ENCODE results near the gene SEPTIN3.

Gene SEPTIN3

DNA sequence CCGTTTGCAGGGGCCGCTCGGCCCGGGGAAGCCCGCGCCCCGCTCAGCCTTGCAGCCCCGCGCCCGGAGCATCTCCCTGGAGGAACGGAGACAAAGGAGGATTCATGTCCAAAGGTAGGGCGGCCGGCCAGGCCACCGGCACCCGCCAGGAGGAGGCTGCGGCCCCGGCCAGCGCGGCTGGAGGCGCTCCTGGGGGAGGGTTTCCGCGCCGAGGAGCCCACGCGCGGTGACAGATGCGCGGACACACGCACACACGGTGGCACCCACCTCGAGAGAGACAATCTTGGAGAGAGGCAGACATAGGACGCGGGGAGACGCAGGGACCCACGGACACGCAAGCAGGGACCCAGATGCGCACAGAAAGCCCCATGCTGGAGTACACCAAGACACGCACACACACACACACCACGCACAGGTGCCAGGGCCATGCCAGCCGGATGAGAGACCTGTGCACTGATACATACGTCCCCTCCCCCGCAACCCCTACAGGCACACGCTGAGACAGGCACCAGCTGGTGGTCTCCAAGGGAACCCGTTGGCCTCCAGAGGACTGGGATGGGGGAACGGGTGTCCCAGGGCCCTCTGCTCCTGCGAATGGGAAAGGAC is 7.8 kb downstream of the SEPTIN3 start:
- DNase-seq, result no peak

- no peak for DNase-seq
These were observed 9.5 kb downstream of the SEPTIN3 start for GRCh38 chr22:41978732-41979131.

DNA sequence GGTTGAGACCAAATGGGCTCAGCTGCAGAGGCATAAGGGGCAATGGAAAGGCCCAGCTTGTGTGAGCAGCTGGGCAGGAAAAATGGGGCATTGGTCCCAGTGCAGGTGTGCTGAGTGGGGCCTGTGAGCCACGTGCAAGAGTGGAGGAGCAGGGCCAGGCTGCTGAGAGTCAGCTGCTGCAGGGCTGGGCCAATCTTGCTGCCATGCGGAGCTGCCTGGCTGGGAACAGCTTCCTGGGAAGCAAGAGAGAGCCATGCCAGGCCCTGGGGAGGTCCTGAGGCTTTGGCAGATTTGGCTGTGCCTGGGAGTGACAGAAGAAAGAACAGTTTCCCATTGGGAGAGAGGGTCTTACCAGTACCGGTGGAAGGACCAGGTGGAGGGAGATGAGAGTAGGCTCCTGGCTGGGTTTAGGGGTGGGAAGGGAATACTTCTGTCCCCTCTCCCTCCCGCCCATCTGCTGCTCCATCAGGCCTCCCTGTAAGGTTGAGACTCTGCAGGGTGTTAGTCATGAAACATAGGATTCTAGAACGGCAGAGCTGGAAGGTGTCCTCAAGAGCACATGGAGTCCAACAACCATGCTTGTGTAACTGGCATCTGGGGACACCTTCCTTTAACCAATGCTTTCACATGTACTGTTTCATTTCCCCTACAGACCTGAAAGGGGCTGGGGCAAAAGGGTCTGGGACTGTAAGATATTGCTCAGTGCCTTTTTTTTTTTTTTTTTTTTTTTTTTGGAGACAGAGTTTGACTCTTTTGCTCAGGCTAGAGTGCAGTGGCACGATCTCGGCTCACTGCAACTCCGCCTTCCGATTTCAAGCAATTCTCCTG is 10.4 kb downstream of the SEPTIN3 start:
- DNase-seq, result no peak

DNA sequence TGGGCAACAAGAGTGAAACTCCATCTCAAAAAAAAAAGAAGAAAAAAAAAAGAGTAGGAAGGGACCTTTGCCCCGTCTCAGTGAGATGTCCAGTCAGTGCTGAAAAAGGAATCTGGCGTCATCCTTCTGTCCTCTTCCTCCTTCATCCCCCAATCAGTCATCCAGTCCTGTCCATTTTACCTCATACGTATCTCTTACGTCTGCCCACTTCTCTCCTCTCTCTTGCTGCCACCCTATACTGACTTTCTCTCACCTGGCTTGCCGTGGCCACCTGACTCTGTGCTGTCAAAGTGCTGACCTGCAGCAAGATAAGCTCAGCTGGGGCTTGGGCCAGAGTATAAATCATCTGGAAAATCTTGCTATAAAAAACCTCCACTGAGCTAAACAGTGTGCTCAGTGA is 13.6 kb downstream of the SEPTIN3 start:
- no peak for DNase-seq

DNA sequence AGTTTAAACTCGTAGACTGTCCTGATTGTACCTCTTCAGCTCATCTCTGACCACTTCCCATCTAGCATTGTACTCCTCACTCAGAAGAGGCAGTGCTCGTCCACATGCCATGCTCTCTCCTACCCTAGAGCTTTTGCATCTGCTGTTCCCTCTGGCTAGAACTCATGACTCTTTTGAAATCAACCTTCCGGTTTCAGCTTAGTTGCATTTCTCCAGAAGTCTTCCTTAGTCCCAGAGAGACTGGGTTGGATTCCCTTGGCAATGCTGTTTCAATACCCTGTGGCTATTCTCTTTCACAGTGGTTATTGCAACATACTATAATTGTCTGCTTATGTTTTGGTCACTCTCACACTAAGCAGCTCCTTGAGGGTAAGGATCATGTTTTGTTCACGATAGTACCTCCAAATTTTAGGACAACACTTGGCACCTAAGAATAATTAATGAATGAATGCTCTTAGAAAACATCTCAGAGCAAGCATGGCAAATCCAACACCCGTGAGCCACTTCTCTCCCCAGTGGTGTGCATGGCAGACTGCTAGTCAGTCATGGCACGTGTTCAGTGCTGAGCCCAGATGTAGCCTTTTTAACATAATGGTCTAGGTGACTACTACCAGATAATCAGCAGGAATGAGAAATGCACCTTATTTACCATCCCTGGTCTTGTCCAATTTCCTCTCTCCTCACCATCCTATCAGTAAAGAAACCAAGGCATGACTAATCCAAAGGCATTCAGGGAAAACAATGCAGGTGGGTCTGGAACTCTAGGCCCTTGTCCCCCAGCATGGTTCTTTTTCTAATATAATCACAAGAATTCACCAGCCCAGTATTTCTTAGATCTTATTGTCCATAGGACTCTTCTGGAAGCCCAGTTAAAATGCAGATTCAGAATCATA is 14.5 kb downstream of the SEPTIN3 start:
- DNase-seq, result no peak

- DNase-seq, result no peak
These were observed 18.0 kb downstream of the SEPTIN3 start for GRCh38 chr22:41987276-41987675.

- DNase-seq, result no peak
These were observed 20.0 kb downstream of the SEPTIN3 start for GRCh38 chr22:41989246-41989645.

DNA sequence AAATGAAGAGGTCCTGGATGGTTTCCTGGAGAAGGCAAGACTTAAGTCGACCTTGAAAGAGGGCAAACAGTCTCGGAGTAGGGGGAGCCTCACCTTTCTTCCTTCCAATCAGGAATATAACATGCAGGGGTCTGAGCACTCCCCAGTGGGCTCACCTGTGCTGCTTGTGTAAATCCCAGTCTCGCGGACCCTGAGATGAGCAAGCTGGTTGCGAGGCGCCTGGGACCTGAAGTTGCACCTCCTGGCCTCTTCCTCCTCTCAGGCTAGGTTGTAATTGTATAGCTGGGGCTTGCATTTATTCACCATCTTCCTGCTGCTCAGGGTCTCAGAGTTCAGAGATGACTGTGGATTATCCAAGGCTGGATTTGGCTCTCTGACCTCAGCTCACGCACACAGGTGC is 21.9 kb downstream of the SEPTIN3 start:
- no peak for DNase-seq

- no peak for DNase-seq
These were observed 23.3 kb downstream of the SEPTIN3 start for GRCh38 chr22:41992496-41992895.

GRCh38 chr22:41995211-41995610 is 26.0 kb downstream of the SEPTIN3 start:
- no peak for DNase-seq

- no peak for DNase-seq
These were observed 27.6 kb downstream of the SEPTIN3 start for GRCh38 chr22:41996826-41997225.

DNA sequence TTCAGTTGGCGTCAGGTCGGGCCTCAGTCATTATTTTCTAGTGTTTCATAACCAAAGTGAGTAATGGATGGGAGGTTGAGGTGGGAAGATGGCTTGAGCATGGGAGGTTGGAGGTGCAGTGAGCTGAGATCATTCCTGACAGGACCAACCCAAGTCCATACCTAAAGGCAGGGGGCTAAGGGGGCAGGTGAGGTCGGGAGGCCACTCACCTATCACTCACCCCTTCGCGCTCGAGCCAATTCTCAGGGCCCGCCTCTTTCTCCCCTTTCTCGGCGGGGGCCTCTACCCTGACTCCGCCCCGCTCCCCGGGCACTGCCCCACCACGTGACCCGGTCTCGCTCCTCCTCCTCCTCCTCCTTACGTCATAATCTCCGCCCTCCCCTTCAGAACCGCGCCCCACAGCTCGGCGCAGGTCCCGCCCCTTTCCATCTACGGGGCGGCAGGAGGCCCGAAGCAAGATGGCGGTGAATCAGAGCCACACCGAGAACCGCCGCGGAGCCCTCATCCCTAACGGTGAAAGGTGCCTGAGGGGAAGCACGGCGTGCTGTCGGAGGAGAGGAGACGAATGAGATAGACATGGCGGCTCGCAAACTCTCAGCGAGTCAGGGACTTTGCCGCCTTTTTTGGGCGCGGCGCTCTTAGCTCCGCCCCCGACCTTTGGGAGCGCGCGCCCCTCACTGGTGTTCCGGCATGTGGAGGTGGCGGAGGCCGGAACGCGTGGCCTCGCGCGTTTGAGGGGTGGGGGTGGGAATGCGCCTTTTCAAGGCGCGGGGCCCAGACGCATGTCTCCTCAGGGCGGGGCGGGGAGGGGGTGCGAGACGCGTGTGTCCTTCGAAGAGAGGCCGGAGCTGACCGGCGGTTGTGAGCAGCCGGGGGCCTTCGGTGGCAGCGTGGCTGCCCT is 29.4 kb downstream of the SEPTIN3 start, which contains the start of gene WBP2NL:
TSS of gene WBP2NL (plus strand) at position 428 of the 901 bp plus-strand sequence. CDS start at position 459, 31 bp downstream.
- peak; percentile 89 for DNase-seq

DNA sequence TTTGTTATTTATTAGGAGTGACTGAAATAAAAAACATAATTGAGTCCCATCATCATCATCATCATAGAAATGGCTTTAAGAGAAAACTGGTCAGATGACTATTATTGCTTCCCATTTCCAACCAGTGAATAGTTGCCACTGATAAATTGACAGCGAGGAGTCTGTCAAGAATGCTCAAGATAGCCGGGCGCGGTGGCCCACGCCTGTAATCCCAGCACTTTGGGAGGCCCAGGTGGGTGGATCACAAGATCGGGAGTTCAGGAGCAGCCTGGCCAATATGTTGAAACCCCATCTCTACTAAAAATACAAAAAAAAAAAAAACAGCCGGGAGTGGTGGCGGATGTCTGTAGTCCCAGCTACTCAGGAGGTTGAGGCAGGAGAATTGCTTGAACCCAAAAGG is 31.2 kb downstream of the SEPTIN3 start:
- DNase-seq, result no peak

DNA sequence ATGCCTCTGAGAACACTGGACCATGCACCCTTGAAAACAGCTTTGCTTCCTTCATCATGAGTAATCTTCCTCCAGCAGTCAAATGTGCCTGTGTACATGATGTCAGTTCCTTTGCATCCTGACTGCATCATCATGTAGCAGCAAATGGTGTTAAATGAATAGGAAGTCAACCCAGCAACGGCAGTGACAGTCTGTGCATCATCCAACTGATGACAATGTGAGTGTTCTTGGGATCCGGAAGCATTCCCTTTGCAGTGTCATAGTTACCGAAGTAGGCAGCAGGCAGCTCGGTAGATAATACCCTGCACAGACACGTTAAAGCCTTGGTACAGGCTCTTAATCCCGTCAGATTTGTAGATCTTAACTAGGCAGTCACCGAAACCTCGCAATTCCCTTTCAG is 31.9 kb downstream of the SEPTIN3 start:
- DNase-seq, result no peak

DNA sequence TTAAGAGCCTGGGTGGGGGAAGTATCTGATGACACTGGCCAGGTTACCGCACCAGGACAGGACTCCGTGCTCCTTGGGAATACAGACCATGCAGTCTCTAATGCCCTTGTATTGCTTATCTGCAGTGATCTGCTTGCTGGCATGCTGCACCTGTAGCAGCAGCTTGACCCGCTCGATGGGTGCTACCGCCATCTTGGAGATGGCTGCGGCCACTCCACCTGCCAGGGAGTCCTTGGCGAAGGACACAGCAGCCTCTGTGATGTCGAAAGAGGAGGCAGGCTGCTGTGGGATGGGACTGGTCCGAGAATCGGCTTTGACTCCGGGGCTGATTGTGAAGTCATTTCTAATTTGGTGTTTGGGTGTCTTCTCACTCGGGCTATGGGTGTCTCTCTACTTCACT is 32.5 kb downstream of the SEPTIN3 start:
- no peak for DNase-seq

DNA sequence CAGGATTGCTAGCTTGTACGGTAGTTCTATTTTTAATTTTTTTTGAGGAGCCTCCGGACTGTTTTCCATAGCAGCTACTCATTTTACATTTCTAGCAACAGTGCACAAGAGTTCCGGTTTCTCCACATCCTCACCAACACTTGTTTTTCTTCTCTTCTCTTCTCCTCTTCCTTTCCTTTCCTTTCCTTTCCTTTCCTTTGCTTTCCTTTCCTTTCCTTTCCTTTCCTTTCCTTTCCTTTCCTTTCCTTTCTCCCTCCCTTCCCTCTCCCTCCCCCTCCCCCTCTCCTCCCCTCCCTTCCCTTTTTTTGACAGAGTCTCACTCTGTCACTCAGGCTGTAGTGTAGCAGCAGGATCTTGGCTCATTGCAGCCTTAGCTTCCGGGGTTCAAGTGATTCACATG is 38.7 kb downstream of the SEPTIN3 start:
- DNase-seq, result no peak

DNA sequence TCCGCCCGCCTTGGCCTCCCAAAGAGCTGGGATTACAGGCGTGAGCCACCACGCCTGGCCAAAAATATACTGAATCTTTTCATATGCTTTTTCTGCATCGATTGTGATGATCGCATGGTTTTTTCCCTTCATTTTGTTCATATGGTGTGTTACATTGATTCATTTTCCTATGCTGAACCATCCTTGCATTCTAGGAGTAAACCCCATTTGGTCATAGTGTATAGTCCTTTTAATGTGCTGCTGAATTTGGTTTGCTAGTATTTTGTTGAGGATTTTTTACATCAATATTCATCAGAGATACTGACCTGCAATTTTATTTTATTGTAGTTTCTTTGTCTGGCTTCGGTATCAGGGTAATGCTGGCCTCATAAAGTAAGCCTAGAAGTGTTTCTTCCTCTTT is 41.5 kb downstream of the SEPTIN3 start:
- no peak for DNase-seq

DNA sequence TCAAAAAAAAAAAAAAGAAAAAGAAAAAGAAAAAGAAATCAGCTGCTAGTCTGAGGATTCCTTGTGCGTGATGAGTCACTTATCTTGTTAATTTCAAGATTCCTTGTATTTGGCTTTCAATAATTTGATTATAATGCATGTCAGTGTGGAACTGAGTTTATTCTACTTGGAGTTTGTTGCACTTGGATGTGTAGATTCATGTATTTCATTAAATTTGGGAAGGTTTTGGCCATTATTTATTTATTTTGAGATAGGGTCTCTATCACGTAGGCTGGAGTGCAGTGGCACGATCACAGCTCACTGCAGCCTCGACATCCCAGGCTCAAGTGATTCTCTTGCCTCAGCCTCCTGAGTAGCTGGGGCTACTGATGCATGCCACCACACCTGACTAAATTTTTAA is 44.1 kb downstream of the SEPTIN3 start:
- no peak for DNase-seq

DNA sequence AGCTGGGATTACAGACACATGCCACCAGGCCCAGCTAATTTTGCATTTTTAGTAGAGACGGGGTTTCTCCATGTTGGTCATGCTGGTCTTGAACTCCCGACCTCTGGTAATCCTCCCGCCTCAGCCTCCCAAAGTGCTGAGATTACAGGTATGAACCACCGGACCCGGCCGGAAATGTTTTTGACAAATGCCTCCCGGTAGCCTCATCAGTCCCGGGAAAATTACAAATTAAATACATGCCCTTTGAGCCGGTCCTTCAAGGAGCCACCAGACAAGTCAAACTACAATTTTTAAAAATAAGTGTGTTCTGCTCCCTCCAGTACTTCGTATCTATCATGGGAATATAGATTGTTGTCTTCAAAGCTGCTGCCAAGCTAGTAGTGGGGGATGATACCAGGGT is 46.9 kb downstream of the SEPTIN3 start:
- DNase-seq, result no peak

GRCh38 chr22:42018224-42018623 is 49.0 kb downstream of the SEPTIN3 start:
- DNase-seq, result no peak

Data from hematopoietic multipotent progenitor cell treated with erythropoietin and hydrocortisone succinate and interleukin-3 and kit ligand, for 4 days (in vitro differentiated cells).